Common myeloid progenitor, CD34-positive (primary cell): ENCODE data around the gene EIF4A2.

Experiments used
- CTCF ChIA-PET: fragments of 350-600 bp; sonication (Branson Sonifier 250); formaldehyde crosslinking; loops from one replicate; lab custom pipeline; 2021; ENCODE audit warnings: antibody characterized with exemption; lab: Charles Lee
- POLR2A ChIA-PET: fragments of 350-600 bp; sonication (Branson Sonifier 250); formaldehyde crosslinking; loops from one replicate; lab custom pipeline; 2021; ENCODE audit warnings: antibody characterized with exemption; lab: Charles Lee
- DNase-seq, 3 donors: peaks; one replicate each; pipeline versions ENCODE4 v3.0.0 to v3.0.0-alpha.2; 2013
- H3K27ac ChIP-seq, 2 experiments: 1 replicate in 1 of 2; 2 replicates in 1 of 2; pipeline ENCODE4 v1.7.0; 2013; ENCODE audit warnings: inconsistent platforms in 2 of 2, low read length in 2 of 2, mild to moderate bottlenecking in 2 of 2, low read depth in 1 of 2, moderate library complexity in 1 of 2; ENCODE audit not compliant: severe bottlenecking in 2 of 2, insufficient read depth in 1 of 2, poor library complexity in 1 of 2
- H3K27me3 ChIP-seq, 5 experiments: replicated peaks in 2 of 5; 1 replicate in 3 of 5; 2 replicates in 2 of 5; pipeline versions ENCODE4 v1.6.1 to v1.7.0; 2013; ENCODE audit warnings: low read length in 4 of 5, mild to moderate bottlenecking in 2 of 5, moderate library complexity in 2 of 5, inconsistent platforms in 1 of 5; ENCODE audit not compliant: insufficient read depth in 5 of 5, control insufficient read depth in 4 of 5
- H3K36me3 ChIP-seq, 4 experiments: 1 replicate in 2 of 4; 2 replicates in 2 of 4; pipeline versions ENCODE4 v1.6.1 to v1.7.0; 2013; ENCODE audit warnings: low read length in 3 of 4, control low read depth in 1 of 4, mild to moderate bottlenecking in 1 of 4; ENCODE audit not compliant: control insufficient read depth in 4 of 4, insufficient read depth in 4 of 4
- H3K4me1 ChIP-seq, 4 experiments: 1 replicate in 3 of 4; 2 replicates in 1 of 4; pipeline versions ENCODE4 v1.6.1 to v1.7.1; 2013; ENCODE audit warnings: low read length in 3 of 4, mild to moderate bottlenecking in 3 of 4, control low read depth in 1 of 4, inconsistent platforms in 1 of 4, moderate library complexity in 1 of 4; ENCODE audit not compliant: control insufficient read depth in 4 of 4, insufficient read depth in 4 of 4; ENCODE audit errors: control extremely low read depth in 1 of 4
- H3K4me3 ChIP-seq, 7 experiments: 1 replicate in 4 of 7; 2 replicates in 3 of 7; pipeline versions ENCODE4 v1.5.1 to v1.7.0; 2013; ENCODE audit warnings: mild to moderate bottlenecking in 7 of 7, low read length in 6 of 7, moderate library complexity in 6 of 7, inconsistent platforms in 2 of 7, low read depth in 2 of 7, control low read depth in 1 of 7; ENCODE audit not compliant: insufficient read depth in 4 of 7, control insufficient read depth in 1 of 7; ENCODE audit errors: extremely low read depth in 1 of 7
- H3K9me3 ChIP-seq, 5 experiments: 1 replicate in 4 of 5; 2 replicates in 1 of 5; pipeline versions ENCODE4 v1.6.1 to v1.7.1; 2013; ENCODE audit warnings: low read length in 4 of 5, mild to moderate bottlenecking in 2 of 5, inconsistent platforms in 1 of 5, low read depth in 1 of 5, moderate library complexity in 1 of 5; ENCODE audit not compliant: control insufficient read depth in 4 of 5, insufficient read depth in 2 of 5; ENCODE audit errors: control extremely low read depth in 1 of 5
- WGBS: methylation state at CpG from one replicate; pipeline ENCODE4 v1.1.5; 2013; ENCODE audit not compliant: insufficient coverage; 5-methylcytosine and 5-hydroxymethylcytosine counted together

Gene EIF4A2

GRCh38 chr3:186760897-186761447 lies 22.4 kb upstream of the EIF4A2 start:
- peaks cover 0 to 2% (median 0%) of the 10 kb centered on the region in 5 experiments for H3K27me3 ChIP-seq
- ChIA-PET POLR2A (no interaction called here), CTCF (no interaction called here)
- 100% methylated on average over 5 of the region's 8 CpGs for WGBS
- no peaks in the 10 kb centered on the region for H3K4me1 ChIP-seq
- no peaks in the 10 kb centered on the region for H3K36me3 ChIP-seq
- H3K4me3 ChIP-seq = no peak overlapping the region
- no peak for DNase-seq
- H3K27ac ChIP-seq = no peak overlapping the region
- peaks cover 0 to 2% (median 0%) of the 10 kb centered on the region in 5 experiments for H3K9me3 ChIP-seq

DNA sequence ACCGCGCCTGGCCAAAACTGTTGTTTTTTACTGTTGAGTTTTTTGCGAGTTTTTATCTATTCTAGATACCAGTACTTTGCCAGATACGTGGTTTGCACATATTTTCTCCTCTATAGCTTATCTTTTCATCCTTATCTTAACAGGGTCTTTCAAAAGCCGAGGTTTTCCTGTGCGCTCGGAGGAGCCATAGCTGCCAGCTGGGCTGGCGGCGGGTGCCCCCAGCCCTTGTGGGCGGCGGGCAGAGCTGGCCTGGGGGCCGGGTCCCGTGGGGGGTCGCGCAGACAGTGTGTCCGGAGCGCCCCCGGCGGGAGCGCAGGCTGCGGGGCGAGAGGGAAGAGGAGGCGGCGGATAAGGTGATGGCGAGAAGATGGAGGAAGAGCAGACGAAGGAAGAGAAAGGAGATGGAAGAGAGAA lies 11.1 kb upstream of the EIF4A2 start:
- H3K9me3 ChIP-seq = no peaks in the 10 kb centered on the region
- ChIA-PET POLR2A (interaction anchor here (0.7 to 2.1 kb wide), 2 partner anchors 11 to 152 kb away, joined by 3 to 32 read pairs; partner anchors contain the start of gene EIF4A2), CTCF (interaction anchor here (1.0 to 2.3 kb wide), 4 partner anchors 9 to 157 kb away, joined by 4 to 9 read pairs (median 4); partner anchors contain the start of gene EIF4A2)
- H3K4me1 ChIP-seq = peaks cover 0 to 17% (median 14%) of the 10 kb centered on the region in 4 experiments
- 0% methylated on average over 13 of the region's 26 CpGs for WGBS
- H3K27me3 ChIP-seq = no peaks in the 10 kb centered on the region
- no peaks in the 10 kb centered on the region for H3K36me3 ChIP-seq
- peak overlapping the region; percentile 38 to 86 (median 71) for H3K4me3 ChIP-seq
- DNase-seq = peak in 1 of 3 donors; percentile 32
- H3K27ac ChIP-seq = no peak overlapping the region

GRCh38 chr3:186772701-186773417 lies 10.5 kb upstream of the EIF4A2 start:
- H3K27me3 ChIP-seq = no peaks in the 10 kb centered on the region
- WGBS = 8% methylated on average over 19 of the region's 28 CpGs
- ChIA-PET CTCF (interaction anchor here (1.0 to 2.3 kb wide), 4 partner anchors 9 to 157 kb away, joined by 4 to 9 read pairs (median 4); partner anchors contain the start of gene EIF4A2), POLR2A (interaction anchor here (0.7 to 2.1 kb wide), 2 partner anchors 10 to 153 kb away, joined by 3 to 32 read pairs; partner anchors contain the start of gene EIF4A2)
- H3K36me3 ChIP-seq = no peaks in the 10 kb centered on the region
- H3K27ac ChIP-seq = no peak overlapping the region
- peak; percentile 50 to 88 (median 78) for DNase-seq
- H3K9me3 ChIP-seq = no peaks in the 10 kb centered on the region
- H3K4me1 ChIP-seq = peaks cover 0 to 17% (median 14%) of the 10 kb centered on the region in 4 experiments
- H3K4me3 ChIP-seq = peak overlapping the region; percentile 38 to 86 (median 71)

DNA sequence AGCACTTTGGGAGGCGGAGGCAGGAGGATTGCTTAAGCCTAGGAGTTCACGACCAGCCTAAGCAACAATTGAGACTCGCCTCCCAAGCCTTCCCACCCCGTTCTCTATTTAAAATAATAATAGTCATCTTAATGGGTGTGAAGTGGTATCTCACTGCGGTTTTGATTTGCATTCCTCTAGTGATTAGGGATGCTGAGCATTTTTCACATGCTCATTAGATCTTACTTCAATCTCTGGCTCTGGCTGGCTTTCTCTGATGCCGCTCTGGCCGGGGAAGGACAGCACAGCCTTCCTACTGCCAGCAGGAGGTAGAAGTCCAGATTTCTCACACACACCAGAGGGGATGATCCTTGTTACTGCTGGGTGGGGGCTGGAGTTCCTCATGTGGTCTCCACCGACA lies 7.4 kb upstream of the EIF4A2 start:
- ChIA-PET POLR2A (interaction anchor here (0.9 kb wide), 1 partner anchor 77 kb away, joined by 3 read pairs; no protein-coding TSS in a partner anchor), CTCF (no interaction called here)
- 96% methylated on average over 3 of the region's 8 CpGs for WGBS

GRCh38 chr3:186779204-186779603 lies 4.2 kb upstream of the EIF4A2 start:
- Histone ChIP-seq H3K27me3 (no peaks in the 10 kb centered on the region), H3K36me3 (peaks cover 0 to 3% (median 2%) of the 10 kb centered on the region in 4 experiments), H3K4me1 (peaks cover 0 to 7% (median 5%) of the 10 kb centered on the region in 4 experiments), H3K27ac (no peak overlapping the region), H3K9me3 (no peaks in the 10 kb centered on the region), H3K4me3 (no peak overlapping the region)
- WGBS = 100% methylated on average over 3 of the region's 5 CpGs
- POLR2A ChIA-PET = no interaction called here
- no peak for DNase-seq
- CTCF ChIA-PET = no interaction called here

More for the DNA sequence above, 7.4 kb upstream of the EIF4A2 start:
- no peaks in the 10 kb centered on the region for H3K36me3 ChIP-seq
- H3K9me3 ChIP-seq = no peaks in the 10 kb centered on the region
- no peak overlapping the region for H3K4me3 ChIP-seq
- no peak for DNase-seq
- H3K4me1 ChIP-seq = peaks cover 0 to 17% (median 14%) of the 10 kb centered on the region in 4 experiments
- H3K27me3 ChIP-seq = no peaks in the 10 kb centered on the region
- no peak overlapping the region for H3K27ac ChIP-seq

DNA sequence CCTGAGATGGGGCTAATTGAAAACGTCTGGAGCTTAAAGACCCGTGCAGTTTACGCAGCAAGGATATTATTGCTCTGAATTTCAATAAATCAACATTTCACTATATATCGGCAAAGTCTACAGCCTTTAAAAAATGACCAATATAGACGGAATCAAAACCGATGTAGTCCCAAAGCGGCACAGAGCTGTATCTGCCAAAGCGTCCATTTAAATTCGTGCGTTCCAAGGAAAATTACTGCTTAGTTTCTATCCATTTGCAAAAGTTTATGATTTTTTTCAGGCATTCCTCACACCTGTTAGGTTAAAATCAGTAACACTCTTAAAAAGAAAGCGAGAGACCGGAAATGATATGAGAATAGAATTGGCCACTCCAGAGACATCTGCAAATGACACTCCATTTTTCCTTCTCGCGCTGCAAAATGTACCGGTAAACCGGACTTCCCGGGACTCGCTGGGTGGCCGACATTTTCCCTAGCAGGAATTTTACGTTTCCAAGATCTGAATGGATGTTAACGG lies 777 bp upstream of the EIF4A2 start:
- peaks cover 18 to 38% (median 32%) of the 10 kb centered on the region in 4 experiments for H3K4me1 ChIP-seq
- no peaks in the 10 kb centered on the region for H3K27me3 ChIP-seq
- H3K9me3 ChIP-seq = no peaks in the 10 kb centered on the region
- WGBS = 7% methylated on average over 19 of the region's 21 CpGs
- H3K4me3 ChIP-seq = peak overlapping the region; percentile 93 to 100 (median 97)
- H3K27ac ChIP-seq = peak overlapping the region; percentile 97 to 98
- H3K36me3 ChIP-seq = peaks cover 21 to 36% (median 31%) of the 10 kb centered on the region in 4 experiments
- ChIA-PET CTCF (interaction anchor here (0.6 to 3.7 kb wide), 5 partner anchors 10 to 173 kb away, joined by 3 to 12 read pairs (median 4); no protein-coding TSS in a partner anchor), POLR2A (interaction anchor here (0.6 to 2.3 kb wide), 17 partner anchors 8 to 950 kb away, joined by 3 to 32 read pairs (median 4); partner anchors contain the start of genes DNAJB11 and RFC4)
- DNase-seq = peak in 1 of 3 donors; percentile 42
